Vagina (tissue), 2 donors: Measurements from ENCODE around the gene PRX. TPM values are rescaled to one million over a fixed set of nuclear protein-coding genes. Genes with fewer than 3 reads are reported as not detected.

Source experiments
- DNase-seq, 2 donors: peaks; one replicate each; pipeline ENCODE4 v3.0.0-alpha.2; 2017; ENCODE audit errors: extremely low spot score in 2 of 2
- H3K27ac ChIP-seq: fragments of 200-600 bp; sonication (generic); one replicate; pipeline ENCODE4 v1.5.1; 2019
- H3K27me3 ChIP-seq: fragments of 200-600 bp; sonication (generic); one replicate; pipeline ENCODE4 v1.5.1; 2019
- H3K36me3 ChIP-seq, 2 donors: fragments of 200-600 bp; sonication (generic); one replicate each; pipeline ENCODE4 v1.5.1; 2017 to 2019
- H3K4me1 ChIP-seq: fragments of 200-600 bp; sonication (generic); one replicate; pipeline ENCODE4 v1.5.1; 2019
- H3K4me3 ChIP-seq, 2 donors: fragments of 200-600 bp; sonication (generic); 1 replicate in 1 of 2; 2 replicates in 1 of 2; pipeline ENCODE4 v1.5.1; 2016 to 2019
- H3K9me3 ChIP-seq: fragments of 200-600 bp; sonication (generic); one replicate; pipeline ENCODE4 v1.5.1; 2019
- POLR2A ChIP-seq, 2 donors: fragments of 450-650 bp; IDR thresholded peaks; one replicate each; pipeline ENCODE4 v1.6.1; 2017; ENCODE audit warnings: antibody characterized with exemption in 2 of 2, mild to moderate bottlenecking in 2 of 2, moderate library complexity in 2 of 2
- POLR2AphosphoS5 ChIP-seq, 2 donors: sonication (generic); formaldehyde crosslinking; IDR thresholded peaks; one replicate each; pipeline ENCODE4 v1.9.0; 2017; ENCODE audit warnings: antibody characterized with exemption in 2 of 2, mild to moderate bottlenecking in 2 of 2, low read depth in 1 of 2; ENCODE audit not compliant: insufficient read depth in 1 of 2
- intact Hi-C: fragments of 100-400 bp; cut with DNase I; formaldehyde crosslinking; loops from one replicate; pipeline ENCODE4 v1.15.1; 2023
- total RNA-seq: library from RNA; depleted of rRNA; stranded (reverse); fragments of >200 nt; gene quantifications from one replicate; pipeline ENCODE4 v1.2.3, GENCODE V29; 2016
- TF ChIP-seq, protein P1 (sequence below), 3 experiments: fragments of 450-650 bp in 2 of 3; fragments of 200-600 bp in 1 of 3; sonication (generic) in 1 of 3; IDR thresholded peaks; one replicate each; pipeline ENCODE4 v1.5.1; 2017 to 2019; ENCODE audit warnings: antibody characterized with exemption in 3 of 3, mild to moderate bottlenecking in 2 of 3, moderate library complexity in 2 of 3

Gene PRX
- total RNA-seq, 1 donor from 2014 or later = 3.2 TPM

DNA sequence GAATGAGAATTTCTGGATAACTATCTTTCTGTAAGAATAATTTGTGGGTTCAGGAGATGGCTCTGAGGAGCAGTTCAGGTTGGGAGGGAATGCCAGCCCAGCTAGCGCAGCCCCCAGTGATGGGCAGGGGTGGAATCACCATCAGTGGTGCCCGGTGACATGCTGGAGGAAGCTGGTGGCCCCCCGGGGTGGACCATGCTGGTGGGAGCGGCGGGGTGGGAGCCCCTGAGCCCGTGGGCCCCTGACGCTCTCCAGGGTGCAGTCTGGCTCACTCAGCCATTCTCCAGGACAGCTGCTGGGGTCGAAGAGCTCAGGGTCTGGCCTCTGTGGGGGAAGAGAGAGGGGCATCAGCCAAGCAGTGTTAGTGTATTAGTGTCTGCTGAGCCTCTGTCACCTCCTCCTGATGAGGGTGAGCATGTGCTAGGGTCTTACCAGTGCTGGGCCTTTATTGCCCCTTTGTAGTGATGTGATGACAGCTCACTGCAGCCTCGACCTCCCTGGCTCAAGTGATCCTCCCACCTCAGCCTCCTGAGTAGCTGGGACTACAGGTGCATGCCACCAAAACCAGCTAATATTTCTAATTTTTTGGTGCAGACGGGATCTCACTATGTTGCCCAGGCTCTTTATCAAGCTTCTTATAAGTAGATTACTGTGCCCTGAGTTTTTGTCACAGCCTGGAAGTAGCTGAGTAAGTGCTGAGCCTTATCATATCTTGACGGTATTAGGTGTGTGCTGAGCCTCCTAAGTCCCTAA, 33.6 kb downstream of the PRX start:
- peaks cover 0 to 27% of the 10 kb centered on the region in 2 donors for H3K36me3 ChIP-seq

DNA sequence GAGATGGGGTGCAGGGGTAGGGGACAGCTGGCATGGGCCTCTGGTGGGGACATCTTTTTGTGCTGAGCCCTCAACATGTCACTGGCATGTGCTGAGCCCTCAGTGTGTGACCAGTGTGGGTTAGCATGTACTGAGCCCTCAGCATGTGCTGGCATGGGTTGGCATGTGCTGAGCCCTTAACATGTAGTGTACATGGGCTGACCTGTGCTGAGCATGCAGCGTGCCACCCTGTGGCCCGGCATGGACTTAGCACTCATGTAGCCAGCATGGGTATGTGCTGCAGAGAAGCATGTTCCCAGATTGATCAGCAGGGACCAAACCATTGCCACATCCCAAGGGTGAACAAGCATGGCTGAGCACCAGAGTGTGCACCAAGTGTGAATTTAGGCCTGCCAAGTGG, 34.7 kb downstream of the PRX start:
- no peaks in the 10 kb centered on the region for H3K27me3 ChIP-seq
- DNase-seq = no peak
- no peaks in the 10 kb centered on the region for H3K9me3 ChIP-seq
- intact Hi-C loops = no loop called here
- peaks cover 0 to 37% of the 10 kb centered on the region in 2 donors for H3K36me3 ChIP-seq
- TF ChIP-seq, protein P1, sequence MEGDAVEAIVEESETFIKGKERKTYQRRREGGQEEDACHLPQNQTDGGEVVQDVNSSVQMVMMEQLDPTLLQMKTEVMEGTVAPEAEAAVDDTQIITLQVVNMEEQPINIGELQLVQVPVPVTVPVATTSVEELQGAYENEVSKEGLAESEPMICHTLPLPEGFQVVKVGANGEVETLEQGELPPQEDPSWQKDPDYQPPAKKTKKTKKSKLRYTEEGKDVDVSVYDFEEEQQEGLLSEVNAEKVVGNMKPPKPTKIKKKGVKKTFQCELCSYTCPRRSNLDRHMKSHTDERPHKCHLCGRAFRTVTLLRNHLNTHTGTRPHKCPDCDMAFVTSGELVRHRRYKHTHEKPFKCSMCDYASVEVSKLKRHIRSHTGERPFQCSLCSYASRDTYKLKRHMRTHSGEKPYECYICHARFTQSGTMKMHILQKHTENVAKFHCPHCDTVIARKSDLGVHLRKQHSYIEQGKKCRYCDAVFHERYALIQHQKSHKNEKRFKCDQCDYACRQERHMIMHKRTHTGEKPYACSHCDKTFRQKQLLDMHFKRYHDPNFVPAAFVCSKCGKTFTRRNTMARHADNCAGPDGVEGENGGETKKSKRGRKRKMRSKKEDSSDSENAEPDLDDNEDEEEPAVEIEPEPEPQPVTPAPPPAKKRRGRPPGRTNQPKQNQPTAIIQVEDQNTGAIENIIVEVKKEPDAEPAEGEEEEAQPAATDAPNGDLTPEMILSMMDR (IDR thresholded peaks at IDR 0.05) = no peak
- no peaks in the 10 kb centered on the region for H3K4me1 ChIP-seq
- no peak overlapping the region for H3K27ac ChIP-seq
- no peak overlapping the region for H3K4me3 ChIP-seq

More for the DNA sequence above, 33.6 kb downstream of the PRX start:
- intact Hi-C loops = no loop called here
- Histone ChIP-seq H3K27ac (no peak overlapping the region), H3K27me3 (no peaks in the 10 kb centered on the region), H3K4me1 (no peaks in the 10 kb centered on the region), H3K4me3 (no peak overlapping the region), H3K9me3 (no peaks in the 10 kb centered on the region)
- DNase-seq = no peak
- TF ChIP-seq POLR2AphosphoS5 (IDR thresholded peaks at IDR 0.05; ENCODE audit: insufficient read depth in 1 of 2, low read depth in 1 of 2) (no peak), POLR2A (IDR thresholded peaks at IDR 0.05) (no peak)
- TF ChIP-seq, protein P1 (IDR thresholded peaks at IDR 0.05) = no peak

DNA sequence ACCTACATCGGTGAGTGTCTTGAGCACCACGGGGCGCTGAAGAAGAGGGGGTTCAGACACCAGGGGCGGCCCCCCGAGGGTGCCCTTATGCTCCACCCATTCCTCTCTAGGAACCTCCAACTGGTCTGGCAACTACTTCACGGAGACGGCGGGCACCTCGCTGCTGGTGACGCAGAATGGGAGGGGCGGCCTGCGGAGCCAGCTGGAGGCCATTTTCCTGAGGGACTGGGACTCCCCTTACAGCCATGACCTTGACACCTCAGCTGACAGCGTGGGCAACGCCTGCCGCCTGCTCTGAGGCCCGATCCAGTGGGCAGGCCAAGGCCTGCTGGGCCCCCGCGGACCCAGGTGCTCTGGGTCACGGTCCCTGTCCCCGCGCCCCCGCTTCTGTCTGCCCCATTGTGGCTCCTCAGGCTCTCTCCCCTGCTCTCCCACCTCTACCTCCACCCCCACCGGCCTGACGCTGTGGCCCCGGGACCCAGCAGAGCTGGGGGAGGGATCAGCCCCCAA, 35.2 kb downstream of the PRX start:
- DNase-seq = no peak
- H3K27me3 ChIP-seq = no peaks in the 10 kb centered on the region
- H3K4me3 ChIP-seq = no peak overlapping the region
- intact Hi-C loops = no loop called here
- no peaks in the 10 kb centered on the region for H3K4me1 ChIP-seq
- H3K36me3 ChIP-seq = peaks cover 0 to 43% of the 10 kb centered on the region in 2 donors
- TF ChIP-seq, protein P1 (IDR thresholded peaks at IDR 0.05) = no peak
- TF ChIP-seq POLR2A (IDR thresholded peaks at IDR 0.05) = no peak
- no peak for TF ChIP-seq POLR2AphosphoS5 (IDR thresholded peaks at IDR 0.05; ENCODE audit: insufficient read depth in 1 of 2, low read depth in 1 of 2)
- no peak overlapping the region for H3K27ac ChIP-seq
- no peaks in the 10 kb centered on the region for H3K9me3 ChIP-seq

DNA sequence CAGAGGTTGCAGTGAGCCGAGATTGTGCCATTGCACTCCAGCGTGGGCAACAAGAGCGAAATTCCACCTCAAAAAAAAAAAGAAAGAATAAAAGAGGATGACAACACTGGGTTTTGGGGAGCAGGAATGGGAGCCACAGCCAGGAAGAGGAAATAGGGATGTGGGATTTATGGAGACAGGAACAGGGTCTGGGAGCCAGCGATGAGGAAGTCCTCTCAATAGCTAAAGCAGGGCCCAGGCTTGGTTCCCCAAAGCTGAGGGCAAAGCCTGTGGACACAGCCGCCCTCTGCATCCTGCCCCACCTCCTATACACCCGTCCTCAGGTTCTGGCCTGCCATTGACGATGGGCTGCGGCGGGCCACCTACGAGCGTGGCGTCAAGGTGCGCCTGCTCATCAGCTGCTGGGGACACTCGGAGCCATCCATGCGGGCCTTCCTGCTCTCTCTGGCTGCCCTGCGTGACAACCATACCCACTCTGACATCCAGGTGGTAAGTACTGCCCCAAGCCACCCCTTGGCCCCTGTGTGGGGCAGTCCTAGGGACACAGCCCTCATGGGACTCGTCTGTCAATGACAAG, 36.8 kb downstream of the PRX start:
- Histone ChIP-seq H3K27me3 (no peaks in the 10 kb centered on the region), H3K4me1 (no peaks in the 10 kb centered on the region), H3K27ac (no peak overlapping the region), H3K4me3 (no peak overlapping the region), H3K36me3 (peaks cover 0 to 58% of the 10 kb centered on the region in 2 donors), H3K9me3 (no peaks in the 10 kb centered on the region)
- intact Hi-C loops = no loop called here
- TF ChIP-seq, protein P1 (IDR thresholded peaks at IDR 0.05) = no peak
- TF ChIP-seq POLR2A (IDR thresholded peaks at IDR 0.05) = no peak
- no peak for TF ChIP-seq POLR2AphosphoS5 (IDR thresholded peaks at IDR 0.05; ENCODE audit: insufficient read depth in 1 of 2, low read depth in 1 of 2)
- DNase-seq = no peak

DNA sequence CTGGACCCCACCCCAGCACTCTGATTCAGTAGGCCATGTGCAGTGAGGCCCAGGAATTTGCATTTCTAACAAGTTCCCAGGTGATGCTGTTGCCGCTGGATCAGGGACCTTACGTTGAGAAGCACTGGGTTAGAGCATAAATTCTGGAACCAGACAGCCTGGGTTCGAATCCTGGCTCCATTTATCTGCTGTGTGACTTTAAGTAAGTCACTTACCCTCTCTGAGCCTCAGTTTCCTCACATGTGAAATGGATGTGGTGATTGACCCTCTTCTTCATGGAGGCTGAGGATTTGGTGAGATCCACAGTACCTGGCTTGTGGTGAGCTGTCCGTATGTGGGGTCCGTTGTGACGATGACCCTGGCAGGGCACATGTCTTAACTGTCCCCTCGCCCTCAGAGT, 39.1 kb downstream of the PRX start:
- no peaks in the 10 kb centered on the region for H3K9me3 ChIP-seq
- no peak overlapping the region for H3K4me3 ChIP-seq
- H3K4me1 ChIP-seq = no peaks in the 10 kb centered on the region
- TF ChIP-seq, protein P1 (IDR thresholded peaks at IDR 0.05) = no peak
- TF ChIP-seq POLR2AphosphoS5 (IDR thresholded peaks at IDR 0.05; ENCODE audit: insufficient read depth in 1 of 2, low read depth in 1 of 2) = no peak
- no peak for TF ChIP-seq POLR2A (IDR thresholded peaks at IDR 0.05)
- no peak overlapping the region for H3K27ac ChIP-seq
- H3K27me3 ChIP-seq = no peaks in the 10 kb centered on the region
- DNase-seq = no peak
- peaks cover 0 to 74% of the 10 kb centered on the region in 2 donors for H3K36me3 ChIP-seq
- intact Hi-C loops = no loop called here
